GM18502 (cell line): ENCODE measurements around the gene TAPT1.
A peak's percentile ranks its signal among the peaks of the same experiment; 100 is the strongest.

Source experiments
- ATAC-seq: cut with Tn5 transposase; IDR thresholded peaks from one replicate; pipeline ENCODE4 v1.9.1; 2021; ENCODE audit warnings: mild to moderate bottlenecking; ENCODE audit not compliant: unreplicated experiment, poor library complexity

The TAPT1 gene

DNA sequence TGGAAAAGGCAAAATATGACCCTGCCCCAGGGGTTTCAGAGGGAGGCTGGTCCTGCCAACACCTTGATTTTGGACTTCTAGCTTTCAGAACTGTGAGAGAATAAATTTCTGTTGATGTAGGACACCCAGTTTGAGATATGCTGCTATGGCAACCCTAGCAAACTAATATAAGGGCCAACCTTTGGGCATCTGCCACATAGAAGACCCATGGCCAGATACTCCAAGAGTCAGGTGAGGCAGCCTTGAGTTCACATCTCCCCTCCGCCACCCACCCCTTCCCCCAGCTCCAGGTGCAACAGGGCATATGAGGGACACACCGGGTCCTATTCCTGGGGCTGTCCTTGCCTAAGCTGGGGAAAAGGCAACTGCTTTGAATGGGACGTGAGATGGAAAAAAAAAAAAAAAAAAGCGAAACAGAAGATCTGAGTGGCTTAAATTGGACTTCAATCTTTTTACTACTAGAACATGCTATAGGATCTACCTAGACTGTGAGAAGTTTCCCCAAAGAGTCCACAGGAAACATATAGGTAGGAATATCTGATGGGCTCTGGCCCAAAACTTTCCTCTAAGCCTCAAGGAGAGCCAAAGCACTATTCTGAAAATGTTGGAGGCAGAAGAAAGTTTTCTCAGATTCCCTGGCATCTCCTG, 85.9 kb downstream of the TAPT1 start:
- ATAC-seq = no peak

DNA sequence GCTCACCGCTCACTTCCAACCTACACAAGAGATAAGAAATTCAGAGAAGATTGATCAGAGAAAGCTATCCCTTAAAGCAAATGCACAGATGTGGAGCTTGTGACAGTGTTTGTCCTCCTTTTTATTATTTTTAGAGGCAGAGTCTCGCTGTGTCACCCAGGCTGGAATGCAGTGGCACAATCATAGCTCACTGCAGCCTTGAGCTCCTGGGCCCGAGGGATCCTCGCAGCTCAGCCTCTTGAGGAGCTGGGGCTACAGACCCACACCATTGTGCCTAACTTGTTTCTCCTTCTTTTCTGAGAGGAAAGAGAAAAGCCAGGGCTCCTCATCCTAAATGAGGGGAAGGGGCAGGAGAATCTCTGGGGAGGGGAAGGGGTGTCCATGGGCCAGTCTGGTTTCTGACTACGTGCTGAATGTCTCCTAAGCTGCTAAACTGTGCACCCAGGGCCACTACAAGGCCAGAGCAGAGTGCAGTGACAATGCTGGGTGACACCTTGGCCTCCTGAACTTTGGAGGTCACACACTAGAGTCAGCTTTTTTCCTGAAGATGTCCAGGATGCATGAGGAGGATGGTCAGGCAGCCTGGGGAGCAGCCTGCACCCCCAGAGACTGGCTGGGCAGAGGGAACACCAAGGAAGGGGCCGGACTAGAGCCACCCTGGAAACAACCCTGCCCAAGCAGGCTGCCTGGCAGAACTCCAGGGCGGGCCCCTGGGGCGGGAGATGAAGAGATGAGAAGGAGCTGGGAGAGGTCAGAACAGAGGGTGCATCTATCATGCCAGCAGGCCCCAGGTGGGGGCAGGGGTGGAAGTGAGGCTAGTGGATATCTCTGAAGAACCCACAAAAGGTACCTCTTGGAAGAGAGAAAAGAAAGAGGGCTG, 87.0 kb downstream of the TAPT1 start:
- ATAC-seq = no peak

DNA sequence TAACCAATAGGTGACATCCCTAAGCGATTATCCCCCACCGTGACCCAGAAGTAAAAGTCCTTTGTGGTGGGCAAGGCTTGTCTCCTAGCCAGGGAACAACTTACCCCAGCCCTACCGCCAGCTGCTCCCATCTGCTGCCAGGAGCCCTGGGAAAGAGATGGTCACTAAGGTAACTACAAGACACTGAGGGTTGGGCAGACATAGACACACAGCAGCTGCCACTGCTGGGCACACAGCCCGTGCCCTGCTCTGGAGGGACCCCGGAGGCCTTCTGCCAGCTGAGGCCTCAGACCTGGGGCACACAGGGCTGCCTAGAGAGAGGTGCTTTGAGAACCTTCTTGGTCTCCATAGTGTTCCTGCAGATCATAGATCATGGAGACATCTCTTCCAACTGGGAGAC, 89.4 kb downstream of the TAPT1 start:
- no peak for ATAC-seq

DNA sequence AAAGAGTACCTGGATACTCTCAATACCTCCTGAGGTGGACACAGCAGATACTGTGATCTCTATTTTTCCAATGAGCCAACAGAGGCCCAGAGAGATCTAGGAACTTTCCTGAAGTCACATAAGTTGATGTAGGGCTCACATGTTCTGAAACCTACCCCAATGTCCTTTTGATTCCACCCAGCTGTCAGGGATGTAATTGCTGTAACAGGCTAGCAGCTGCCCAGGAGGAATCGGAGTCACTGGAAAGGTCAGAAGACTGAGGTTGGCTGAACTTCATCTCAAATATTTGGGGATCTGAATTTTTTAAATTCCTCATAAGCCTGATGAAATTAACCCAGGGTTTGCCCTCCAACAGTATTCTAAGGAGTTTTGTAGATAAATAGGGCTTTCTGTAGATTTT, 90.0 kb downstream of the TAPT1 start:
- ATAC-seq = no peak

DNA sequence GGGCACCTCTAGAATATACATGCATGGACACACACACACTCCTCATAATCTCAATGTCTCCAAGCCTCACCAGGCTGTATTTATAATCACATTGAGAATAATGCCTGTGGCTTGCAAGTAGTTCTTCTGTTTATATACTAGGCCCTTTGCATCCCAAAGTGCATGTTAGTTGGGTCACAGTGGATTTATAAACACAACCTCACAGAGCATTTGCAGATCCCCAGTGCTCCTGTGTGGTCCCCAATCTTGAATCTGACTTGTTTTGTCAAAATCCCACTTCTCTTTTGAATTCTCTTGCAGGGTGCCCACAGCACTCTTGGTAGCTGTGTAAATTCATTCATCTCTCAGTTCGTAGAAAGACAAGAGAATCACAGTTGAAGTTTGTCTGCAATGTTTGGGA, 92.9 kb downstream of the TAPT1 start:
- no peak for ATAC-seq

DNA sequence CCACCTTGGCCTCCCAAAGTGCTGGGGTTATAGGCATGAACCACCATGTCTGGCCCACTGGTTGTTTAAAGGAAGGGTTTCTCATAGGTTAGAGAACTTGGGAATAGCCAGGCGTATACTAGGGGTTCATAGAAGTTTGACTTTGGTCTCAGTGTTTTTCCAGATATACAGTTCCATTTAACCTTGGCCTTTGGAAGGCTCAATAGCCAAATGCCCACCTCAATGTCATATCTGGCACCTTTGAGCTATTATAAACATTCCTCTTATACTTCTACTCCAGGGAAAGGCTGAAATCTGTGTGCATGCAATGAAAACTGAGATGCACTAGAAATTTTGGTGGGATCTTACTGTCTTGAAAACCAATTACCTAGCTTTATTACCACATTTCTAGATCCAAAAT, 95.0 kb downstream of the TAPT1 start:
- no peak for ATAC-seq

DNA sequence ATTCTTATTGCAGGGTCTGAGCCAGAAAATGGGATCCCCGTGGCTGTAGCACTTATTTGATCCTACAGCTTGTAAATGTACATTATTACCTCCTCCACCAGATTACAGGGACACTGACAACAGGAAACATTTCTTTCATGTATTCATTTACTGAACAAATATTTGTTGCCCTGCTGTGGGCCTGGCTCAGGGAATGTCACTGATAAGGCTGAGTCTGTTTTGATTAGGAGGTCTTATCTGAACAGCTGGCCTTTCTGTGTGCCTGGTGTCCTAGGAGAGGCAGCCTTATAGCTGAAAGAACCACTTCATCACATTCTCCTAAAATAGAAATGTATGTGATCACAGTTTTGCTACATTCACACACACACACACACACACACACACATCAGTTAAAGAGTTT, 96.9 kb downstream of the TAPT1 start:
- no peak for ATAC-seq

DNA sequence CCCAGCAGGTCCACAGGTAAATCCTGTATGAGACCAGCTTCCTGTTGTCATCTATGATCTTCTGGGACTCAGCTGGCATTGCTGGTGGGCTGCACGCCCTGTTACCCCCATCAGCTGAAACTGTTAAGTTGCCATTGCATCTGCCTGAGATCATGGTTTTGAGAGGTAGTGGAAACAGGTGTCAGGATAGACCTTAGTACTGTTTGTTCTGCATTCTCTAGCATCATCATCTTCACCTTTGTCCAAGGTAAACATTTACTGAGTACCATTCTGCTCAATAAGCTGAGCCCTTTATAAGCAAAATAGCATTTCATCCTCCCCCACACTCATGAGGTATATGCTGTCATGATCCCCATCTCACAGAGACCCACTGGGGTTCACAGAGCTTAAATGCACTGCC, 99.6 kb downstream of the TAPT1 start:
- no peak for ATAC-seq

DNA sequence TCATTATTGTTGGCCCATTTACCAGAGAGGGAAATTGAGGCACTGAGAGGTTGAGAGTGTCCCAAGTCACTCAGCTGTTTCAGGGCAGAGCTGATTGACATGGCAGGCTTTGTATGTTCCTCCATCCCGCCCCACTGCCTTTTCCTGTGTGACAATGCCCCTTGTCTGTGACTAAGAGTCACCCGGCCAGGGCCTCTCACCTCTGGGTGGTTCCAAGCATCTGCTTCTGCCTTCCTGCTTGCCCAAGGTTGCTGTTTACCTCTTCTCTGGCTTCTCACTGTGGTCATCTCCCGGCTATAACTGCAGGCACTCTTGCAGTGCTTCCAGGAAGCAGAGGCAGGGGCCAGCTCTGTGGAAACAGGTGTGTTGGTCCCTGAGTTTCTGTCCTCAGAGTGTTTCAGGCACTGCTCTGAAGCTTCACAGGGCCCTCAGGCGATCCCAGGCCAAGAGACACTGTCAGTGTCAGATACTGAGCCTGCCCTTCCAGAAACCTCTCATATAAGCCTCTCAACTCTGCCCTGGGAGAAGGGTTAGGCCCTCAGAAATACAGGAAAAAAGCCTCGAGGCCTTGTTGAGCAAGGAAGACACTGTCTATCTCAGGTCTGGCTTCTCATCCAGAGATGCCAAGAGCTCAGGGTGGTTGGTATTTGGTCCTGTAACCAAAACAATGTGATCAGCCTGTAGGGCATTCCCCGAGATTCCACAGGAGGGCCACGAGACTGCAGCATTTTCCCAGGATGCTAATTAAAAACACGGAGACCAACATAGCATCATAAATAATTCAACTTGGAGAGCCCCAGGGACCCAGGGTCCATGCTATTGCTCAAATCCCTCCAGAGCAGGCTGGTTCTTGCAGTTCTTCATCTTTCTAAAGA, 100.5 kb downstream of the TAPT1 start:
- ATAC-seq = no peak

DNA sequence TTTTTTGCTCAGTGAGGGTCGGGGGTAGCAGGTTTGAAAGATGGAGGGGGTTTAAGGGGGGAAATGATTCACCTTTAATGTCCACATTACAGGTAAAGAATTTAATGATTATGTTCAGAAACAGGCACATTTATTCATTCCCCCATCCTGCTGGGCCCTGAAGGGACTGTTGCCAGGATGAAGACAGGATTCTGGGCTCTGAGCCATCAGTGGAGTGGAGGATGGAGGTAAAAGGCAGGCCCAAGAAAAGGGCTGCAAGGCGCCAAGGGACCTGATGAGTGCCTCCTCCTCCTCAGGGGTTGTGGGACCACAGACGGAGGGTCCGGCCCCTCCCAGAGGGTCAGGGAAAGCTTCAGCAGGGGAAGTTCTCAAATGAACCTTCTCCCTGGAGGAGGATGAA, 102.0 kb downstream of the TAPT1 start:
- ATAC-seq = no peak

DNA sequence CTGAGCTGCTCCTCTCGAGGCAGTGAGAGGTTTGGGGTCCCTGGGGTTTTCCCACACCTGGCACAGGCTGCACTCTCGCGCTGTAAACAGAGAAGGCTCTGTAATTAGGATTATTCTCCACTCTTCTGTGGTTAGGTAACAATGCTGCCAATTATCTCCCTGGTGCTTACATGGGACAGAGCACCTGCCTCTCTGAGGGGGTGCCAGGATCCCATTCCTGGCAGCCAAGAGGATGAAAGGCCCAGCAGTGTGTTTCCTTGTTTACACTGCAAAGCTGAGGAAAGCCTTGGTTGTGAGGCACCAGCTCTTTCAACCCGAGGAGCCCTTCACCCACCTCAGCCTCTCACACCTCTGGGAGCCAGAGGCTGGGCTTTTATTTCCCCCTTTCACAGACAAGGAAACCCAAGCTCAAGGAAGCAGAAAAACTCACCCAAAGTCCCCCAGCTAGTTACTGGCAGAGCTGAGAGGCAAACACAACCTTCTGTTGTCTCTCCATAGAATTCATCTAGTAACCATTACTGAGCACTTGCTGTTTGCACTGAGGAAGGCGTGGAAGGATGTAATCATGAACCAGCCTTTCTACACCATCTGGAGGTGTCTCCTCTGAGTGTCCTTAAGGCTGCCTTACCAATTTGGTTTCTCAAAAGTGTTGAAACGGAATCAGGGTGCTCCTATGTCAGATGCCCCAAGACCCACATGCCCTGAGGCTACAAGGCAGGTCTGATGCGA, 102.8 kb downstream of the TAPT1 start:
- no peak for ATAC-seq

DNA sequence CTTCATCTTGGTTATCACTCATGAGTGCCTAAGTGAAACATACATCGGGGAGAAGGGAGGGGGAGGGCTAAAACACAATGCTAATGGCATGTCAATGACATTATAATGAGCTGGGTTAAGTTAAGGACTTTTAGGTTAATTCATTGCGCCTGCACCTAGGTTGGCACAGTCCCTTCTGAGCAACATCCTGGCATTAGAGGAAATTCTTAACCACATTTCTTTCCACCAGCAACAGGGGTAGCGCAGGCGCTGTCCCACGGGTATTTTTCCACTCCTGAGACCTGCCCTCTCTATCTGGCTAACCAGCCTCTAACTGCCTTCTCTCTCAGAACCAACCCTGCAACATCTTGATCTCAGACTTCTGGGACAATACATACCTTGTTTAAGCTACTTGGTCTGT, 103.5 kb downstream of the TAPT1 start:
- no peak for ATAC-seq

DNA sequence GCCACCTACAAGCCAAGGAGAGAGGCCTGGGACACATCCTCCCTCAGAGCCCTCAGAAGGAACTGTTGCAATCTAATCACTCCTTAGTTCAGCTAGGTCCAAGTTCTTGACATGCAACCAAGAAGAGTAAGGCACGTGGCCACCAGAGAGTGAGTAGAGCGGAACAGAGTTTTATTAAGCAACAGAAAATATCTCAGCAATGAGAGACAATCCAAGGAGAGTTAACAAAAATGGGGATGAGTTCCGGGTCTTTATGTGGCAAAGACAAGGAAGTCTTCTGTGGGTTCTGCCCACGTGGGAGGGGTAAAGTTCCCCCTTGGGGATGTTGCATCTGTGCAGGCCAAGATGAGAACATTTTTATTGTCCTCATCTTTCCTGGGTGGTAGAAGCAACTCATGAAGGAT, 104.0 kb downstream of the TAPT1 start:
- no peak for ATAC-seq

DNA sequence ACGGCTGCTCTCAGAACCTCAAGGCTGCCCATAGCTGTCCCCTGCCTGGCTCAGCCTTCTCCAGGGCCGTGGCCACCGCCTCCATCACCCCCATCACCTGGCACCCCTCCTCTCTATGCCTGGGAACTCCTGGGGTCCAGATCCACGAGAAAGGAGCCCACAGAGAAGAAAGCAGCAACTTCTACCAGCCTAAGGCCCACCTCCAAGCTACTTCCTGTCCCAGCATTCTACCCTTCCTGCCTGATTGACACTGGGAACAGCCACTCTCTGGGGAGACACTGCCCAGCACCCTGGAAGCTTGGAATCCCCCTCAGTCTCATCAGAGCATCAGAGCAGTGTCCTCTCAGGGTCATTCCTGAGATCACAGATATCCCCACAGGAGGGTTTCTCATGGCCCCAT, 105.6 kb downstream of the TAPT1 start:
- ATAC-seq = peak; percentile 66

DNA sequence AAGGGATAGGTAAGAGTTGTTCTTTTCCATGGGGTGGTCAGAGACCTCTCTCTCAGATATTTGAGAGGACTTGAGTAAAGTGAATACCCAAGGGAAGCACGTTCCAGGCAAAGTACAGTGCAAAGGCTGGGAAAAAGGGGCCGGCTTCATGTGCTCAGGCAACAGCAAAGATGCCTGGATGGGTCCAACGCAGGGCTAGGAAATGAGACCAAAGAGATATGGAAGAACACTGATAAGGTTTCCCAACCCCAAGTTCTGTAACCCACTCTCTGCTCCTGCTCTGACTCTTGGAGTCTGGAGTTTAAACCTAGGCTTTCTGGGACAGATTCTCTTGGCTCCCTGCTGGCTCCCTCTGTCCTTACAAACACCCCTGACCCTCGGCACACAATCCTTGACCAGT, 106.3 kb downstream of the TAPT1 start:
- ATAC-seq = no peak

DNA sequence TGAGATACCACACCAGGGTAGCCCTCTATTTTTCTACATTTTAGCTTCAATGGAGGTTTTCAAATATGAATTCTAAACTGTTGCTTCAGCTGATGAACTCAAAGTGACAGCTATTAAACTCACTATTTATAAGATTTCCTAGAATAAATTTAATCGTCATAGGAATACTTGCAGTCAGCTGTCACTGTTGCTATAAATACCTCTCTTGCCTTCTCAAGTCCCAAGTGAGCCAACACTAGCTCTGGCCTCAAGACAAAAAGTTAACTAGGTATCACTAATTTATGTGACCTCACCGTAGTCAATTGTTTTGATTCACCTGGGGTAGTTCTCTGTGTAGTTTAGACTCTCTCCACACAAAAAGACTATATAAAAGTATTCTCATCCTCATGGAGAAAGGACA, 108.2 kb downstream of the TAPT1 start:
- ATAC-seq = no peak

DNA sequence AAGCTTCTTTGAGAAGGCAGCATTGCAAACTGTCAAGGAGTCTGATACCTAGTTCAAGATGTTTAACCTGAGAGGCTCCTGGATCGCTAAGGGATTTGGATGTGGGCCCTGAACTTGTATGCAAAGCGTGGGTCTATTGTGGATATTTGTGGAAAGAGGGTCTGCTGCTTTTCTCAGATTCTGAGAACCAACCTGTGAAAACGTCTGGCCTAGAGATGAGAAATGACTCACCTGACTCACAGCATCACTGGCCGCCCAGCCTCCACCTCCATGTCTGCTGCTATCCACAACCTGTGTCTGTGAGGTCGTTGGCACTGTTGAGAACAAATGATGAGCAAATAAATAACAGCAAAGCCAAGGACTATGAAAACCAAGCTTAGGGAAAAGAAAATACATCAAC, 109.1 kb downstream of the TAPT1 start:
- ATAC-seq = no peak

DNA sequence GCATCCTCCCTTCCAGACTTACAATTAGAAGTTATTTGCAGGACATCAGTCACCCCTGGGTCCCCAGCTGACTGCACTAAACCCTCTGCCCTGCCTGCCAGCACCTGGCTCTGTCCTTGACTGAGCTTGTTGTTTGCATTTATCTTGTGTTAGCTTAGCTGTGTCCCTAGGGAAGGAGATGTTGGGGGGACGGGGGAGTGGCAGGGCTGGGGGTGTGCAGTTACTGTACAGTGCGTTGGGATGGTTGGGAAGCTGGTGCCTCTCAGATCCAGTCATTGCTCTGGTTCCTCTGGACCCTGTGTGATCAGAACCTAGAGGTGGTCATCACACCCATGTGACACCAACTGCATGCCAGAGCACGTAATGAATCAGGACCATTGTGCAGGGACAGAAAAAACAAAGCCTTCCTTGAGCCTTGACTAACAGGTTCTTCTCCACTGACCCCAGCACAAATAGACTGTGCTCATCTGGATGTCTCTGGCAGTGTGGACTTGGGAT, 109.7 kb downstream of the TAPT1 start:
- ATAC-seq = no peak

DNA sequence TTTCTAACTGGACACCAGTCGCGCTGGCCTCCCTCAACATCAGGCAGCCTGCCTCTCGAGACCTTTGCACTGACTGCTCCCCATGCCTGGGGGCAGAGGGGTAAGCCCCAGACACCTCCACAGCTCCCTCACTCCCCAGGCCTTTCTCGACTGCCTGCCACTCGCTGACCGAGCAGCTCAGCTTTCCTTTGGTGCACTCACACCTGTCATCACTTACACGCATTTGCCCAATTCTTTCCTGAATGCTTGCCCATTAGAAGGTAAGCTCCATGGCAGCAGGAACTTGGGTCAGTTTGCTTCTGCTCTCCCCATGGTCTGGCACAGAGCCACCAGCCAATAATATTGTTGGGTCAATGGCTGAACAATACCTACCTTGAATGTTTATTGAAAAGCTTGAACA, 110.3 kb downstream of the TAPT1 start:
- ATAC-seq = no peak

DNA sequence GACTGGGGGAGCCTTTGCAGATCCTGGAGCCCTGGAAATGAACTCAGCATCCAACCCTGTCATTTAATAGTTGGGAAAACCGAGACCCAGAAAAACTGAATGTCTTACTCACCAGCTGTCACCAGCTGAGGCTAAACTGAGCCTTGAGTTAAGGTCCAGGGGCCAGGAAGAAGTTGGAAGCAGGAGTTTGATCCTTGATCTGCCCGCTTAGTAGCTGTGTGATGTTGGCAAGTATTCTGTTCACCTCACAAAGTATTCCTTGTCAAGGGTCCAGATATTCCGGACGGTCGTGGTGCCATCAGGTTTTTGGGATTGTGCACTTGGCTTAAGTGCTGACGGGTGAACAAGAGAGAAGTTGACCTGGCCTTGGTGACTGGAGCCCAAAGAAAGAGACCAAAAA, 111.7 kb downstream of the TAPT1 start:
- no peak for ATAC-seq
